Prostate gland (tissue), 2 donors: ENCODE data around the gene TNFSF10. TPM values are rescaled to one million over a fixed set of nuclear protein-coding genes. Genes with fewer than 3 reads are reported as not detected.

Experiments
- DNase-seq: peaks from one replicate; pipeline ENCODE4 v3.0.0-alpha.2; 2019; ENCODE audit warnings: low spot score
- H3K27ac ChIP-seq, 2 donors: fragments of 200-600 bp; sonication (generic); 2 replicates each; pipeline ENCODE4 v1.5.1; 2017 to 2019
- H3K27me3 ChIP-seq: fragments of 200-600 bp; sonication (generic); replicated peaks from 2 replicates; pipeline ENCODE4 v1.5.1; 2019; ENCODE audit not compliant: insufficient read depth
- H3K36me3 ChIP-seq, 2 donors: fragments of 200-600 bp; sonication (generic); 1 replicate in 1 of 2; 2 replicates in 1 of 2; pipeline versions ENCODE4 v1.5.1 to v1.8.1; 2017 to 2019
- H3K4me1 ChIP-seq: fragments of 200-600 bp; sonication (generic); replicated peaks from 2 replicates; pipeline ENCODE4 v1.5.1; 2019
- H3K4me3 ChIP-seq, 2 donors: fragments of 200-600 bp; sonication (generic); 2 replicates each; pipeline ENCODE4 v1.5.1; 2017 to 2019
- H3K9me3 ChIP-seq: fragments of 200-600 bp; sonication (generic); 2 replicates; pipeline ENCODE4 v1.5.1; 2017
- POLR2A ChIP-seq: fragments of 450-650 bp; IDR thresholded peaks from one replicate; pipeline ENCODE4 v1.6.1; 2016; ENCODE audit warnings: antibody characterized with exemption, mild to moderate bottlenecking
- POLR2AphosphoS5 ChIP-seq: sonication (generic); formaldehyde crosslinking; IDR thresholded peaks from one replicate; pipeline ENCODE4 v1.6.1; 2017; ENCODE audit warnings: antibody characterized with exemption
- WGBS: methylation state at CpG from one replicate; pipeline ENCODE4 v1.1.5; 2018; 5-methylcytosine and 5-hydroxymethylcytosine counted together
- intact Hi-C: fragments of 100-400 bp; cut with DNase I; formaldehyde crosslinking; loops from one replicate; pipeline ENCODE4 v1.14.2; 2022
- total RNA-seq, 2 donors: library from RNA; depleted of rRNA; stranded (reverse); fragments of >200 nt; gene quantifications; one replicate each; pipeline ENCODE4 v1.1.0, GENCODE V29; 2016
- TF ChIP-seq, protein P1 (sequence below), 4 experiments: fragments of 200-600 bp in 2 of 4; fragments of 450-650 bp in 2 of 4; sonication (generic) in 2 of 4; IDR thresholded peaks; 1 replicate in 3 of 4; 2 replicates in 1 of 4; pipeline ENCODE4 v1.5.1; 2016 to 2019; ENCODE audit warnings: antibody characterized with exemption in 4 of 4, mild to moderate bottlenecking in 2 of 4, moderate library complexity in 2 of 4

Gene TNFSF10
- total RNA-seq, 2 donors from 2014 or later: 70.6 to 126 TPM

DNA sequence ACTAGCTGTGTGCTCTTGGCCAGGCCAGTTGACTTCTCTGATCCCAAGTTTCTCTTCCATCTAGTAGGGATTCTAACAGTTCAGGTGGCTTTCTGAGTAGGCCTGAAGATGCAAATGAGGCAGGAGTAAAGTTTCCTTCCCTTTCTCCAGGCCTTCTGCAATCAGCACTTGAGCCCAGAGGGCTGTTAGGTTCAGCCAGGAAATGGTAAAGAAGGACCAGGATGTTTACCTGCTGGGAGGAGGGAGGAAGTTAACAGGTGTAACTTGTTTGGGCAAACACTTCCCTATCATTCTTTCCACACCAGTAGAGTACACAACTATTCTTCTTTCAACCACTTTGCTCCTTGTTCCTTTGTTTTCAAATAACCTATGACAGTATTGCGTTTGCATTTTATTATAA, 13.3 kb upstream of the TNFSF10 start:
- intact Hi-C loops: no loop called here
- H3K36me3 ChIP-seq: no peaks in the 10 kb centered on the region
- peaks cover 10% of the 10 kb centered on the region for H3K4me1 ChIP-seq
- H3K27me3 ChIP-seq: no peaks in the 10 kb centered on the region
- DNase-seq: peak; percentile 54
- no peak overlapping the region for H3K4me3 ChIP-seq
- peak overlapping the region; percentile 66 to 77 for H3K27ac ChIP-seq
- TF ChIP-seq POLR2A (no peak), POLR2AphosphoS5 (peak; percentile 83)
- TF ChIP-seq, protein P1, sequence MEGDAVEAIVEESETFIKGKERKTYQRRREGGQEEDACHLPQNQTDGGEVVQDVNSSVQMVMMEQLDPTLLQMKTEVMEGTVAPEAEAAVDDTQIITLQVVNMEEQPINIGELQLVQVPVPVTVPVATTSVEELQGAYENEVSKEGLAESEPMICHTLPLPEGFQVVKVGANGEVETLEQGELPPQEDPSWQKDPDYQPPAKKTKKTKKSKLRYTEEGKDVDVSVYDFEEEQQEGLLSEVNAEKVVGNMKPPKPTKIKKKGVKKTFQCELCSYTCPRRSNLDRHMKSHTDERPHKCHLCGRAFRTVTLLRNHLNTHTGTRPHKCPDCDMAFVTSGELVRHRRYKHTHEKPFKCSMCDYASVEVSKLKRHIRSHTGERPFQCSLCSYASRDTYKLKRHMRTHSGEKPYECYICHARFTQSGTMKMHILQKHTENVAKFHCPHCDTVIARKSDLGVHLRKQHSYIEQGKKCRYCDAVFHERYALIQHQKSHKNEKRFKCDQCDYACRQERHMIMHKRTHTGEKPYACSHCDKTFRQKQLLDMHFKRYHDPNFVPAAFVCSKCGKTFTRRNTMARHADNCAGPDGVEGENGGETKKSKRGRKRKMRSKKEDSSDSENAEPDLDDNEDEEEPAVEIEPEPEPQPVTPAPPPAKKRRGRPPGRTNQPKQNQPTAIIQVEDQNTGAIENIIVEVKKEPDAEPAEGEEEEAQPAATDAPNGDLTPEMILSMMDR (IDR thresholded peaks at IDR 0.05): no peak
- no peaks in the 10 kb centered on the region for H3K9me3 ChIP-seq
- WGBS: 67% methylated on average over 1 of the region's 1 CpG

DNA sequence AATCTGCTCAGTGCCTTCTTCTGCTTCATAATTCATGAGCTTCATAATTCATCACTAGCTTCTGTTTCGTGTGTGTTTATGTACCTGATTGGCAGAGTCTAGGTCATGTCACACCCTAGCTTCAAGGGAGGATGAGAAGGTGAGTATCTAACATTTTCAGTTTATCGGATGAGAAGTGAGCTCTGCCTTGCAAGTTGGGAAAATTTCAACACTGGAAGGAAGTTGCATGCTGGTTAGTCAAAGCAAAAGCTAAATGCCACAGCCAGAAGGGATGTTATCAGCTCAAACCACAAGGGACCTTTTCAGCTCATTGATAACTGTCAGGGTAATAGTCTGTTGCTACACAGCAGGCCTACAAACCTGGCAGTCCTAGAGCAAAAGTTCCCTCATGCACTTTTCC, 7.3 kb upstream of the TNFSF10 start:
- TF ChIP-seq POLR2A (no peak), POLR2AphosphoS5 (no peak)
- TF ChIP-seq, protein P1 (IDR thresholded peaks at IDR 0.05): no peak
- H3K9me3 ChIP-seq: no peaks in the 10 kb centered on the region
- H3K4me3 ChIP-seq: no peak overlapping the region
- 80% methylated on average over 2 of the region's 2 CpGs for WGBS
- no peaks in the 10 kb centered on the region for H3K36me3 ChIP-seq
- no peak for DNase-seq
- H3K4me1 ChIP-seq: no peaks in the 10 kb centered on the region
- intact Hi-C loops: no loop called here
- H3K27me3 ChIP-seq: no peaks in the 10 kb centered on the region
- H3K27ac ChIP-seq: no peak overlapping the region

DNA sequence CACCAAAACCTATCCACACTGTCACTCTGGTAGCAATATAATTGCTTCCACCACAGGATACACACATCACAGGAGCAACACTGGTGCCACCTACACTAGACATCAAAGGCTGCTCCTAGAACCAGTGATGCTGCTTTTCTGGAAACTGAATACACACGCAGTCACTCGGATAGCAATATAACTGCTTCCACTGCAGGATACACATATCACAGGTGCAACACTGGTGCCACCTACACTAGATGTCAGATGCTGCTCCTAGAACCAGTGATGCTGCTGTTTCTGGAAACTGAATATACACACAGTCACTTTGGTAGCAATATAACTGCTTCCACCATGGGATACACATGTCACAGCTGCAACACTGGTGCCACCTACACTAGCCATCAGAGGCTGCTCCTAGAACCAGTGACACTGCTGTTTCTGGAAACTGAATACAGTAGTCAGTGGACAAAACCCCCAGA, 6.9 kb upstream of the TNFSF10 start:
- no peaks in the 10 kb centered on the region for H3K36me3 ChIP-seq
- TF ChIP-seq POLR2AphosphoS5 (no peak), POLR2A (no peak)
- TF ChIP-seq, protein P1 (IDR thresholded peaks at IDR 0.05): no peak
- no peaks in the 10 kb centered on the region for H3K9me3 ChIP-seq
- 93% methylated on average over 2 of the region's 2 CpGs for WGBS
- no peak overlapping the region for H3K27ac ChIP-seq
- no peak overlapping the region for H3K4me3 ChIP-seq
- H3K27me3 ChIP-seq: no peaks in the 10 kb centered on the region
- intact Hi-C loops: no loop called here
- no peak for DNase-seq
- H3K4me1 ChIP-seq: no peaks in the 10 kb centered on the region

DNA sequence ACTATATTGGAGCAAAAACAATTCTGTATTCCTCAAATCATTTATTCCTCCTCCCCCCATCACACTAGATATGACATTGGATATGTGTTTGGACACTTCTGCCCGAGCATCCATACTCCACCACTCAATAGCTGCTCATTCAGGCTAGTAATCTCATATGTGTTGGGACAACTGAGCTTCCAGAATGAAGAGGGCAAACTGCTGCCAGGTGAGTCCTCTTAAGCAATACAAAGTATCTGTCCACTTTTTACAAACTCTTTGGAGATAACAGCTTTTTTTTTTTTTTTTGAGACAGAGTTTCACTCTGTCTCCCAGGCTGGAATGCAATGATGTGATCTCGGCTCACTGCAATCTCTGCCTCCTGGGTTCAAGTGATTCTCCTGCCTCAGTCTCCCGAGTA, 5.4 kb upstream of the TNFSF10 start:
- intact Hi-C loops: no loop called here
- TF ChIP-seq POLR2AphosphoS5 (no peak), POLR2A (no peak)
- TF ChIP-seq, protein P1 (IDR thresholded peaks at IDR 0.05): no peak
- 95% methylated on average over 3 of the region's 3 CpGs for WGBS

DNA sequence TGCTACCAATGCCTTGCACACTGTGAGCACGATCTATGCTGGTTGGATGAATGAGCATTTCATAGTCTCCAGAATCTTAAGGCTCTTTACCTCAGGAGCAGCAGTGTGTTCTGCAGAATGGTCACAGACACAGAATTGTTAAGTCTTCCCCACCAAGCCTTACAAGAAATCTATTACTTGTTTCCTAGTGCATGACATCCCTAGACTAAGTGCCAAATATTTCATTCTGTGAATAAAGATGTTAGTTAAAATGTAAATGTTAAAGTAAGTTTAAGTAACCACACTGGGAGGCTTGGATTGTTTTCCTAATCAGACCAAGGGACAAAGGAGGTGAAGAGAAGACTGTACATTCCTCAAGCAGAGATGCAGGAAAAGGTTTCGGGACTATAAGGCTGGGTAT, 4.1 kb upstream of the TNFSF10 start:
- no peak overlapping the region for H3K27ac ChIP-seq
- H3K4me1 ChIP-seq: peaks cover 5% of the 10 kb centered on the region
- H3K4me3 ChIP-seq: no peak overlapping the region
- 93% methylated on average over 2 of the region's 2 CpGs for WGBS
- H3K27me3 ChIP-seq: no peaks in the 10 kb centered on the region
- H3K9me3 ChIP-seq: no peaks in the 10 kb centered on the region
- DNase-seq: no peak
- intact Hi-C loops: no loop called here
- TF ChIP-seq POLR2A (no peak), POLR2AphosphoS5 (no peak)
- TF ChIP-seq, protein P1 (IDR thresholded peaks at IDR 0.05): no peak
- H3K36me3 ChIP-seq: no peaks in the 10 kb centered on the region

More for the DNA sequence above, 5.4 kb upstream of the TNFSF10 start:
- no peak for DNase-seq
- no peaks in the 10 kb centered on the region for H3K36me3 ChIP-seq
- no peaks in the 10 kb centered on the region for H3K9me3 ChIP-seq
- no peak overlapping the region for H3K27ac ChIP-seq
- no peak overlapping the region for H3K4me3 ChIP-seq
- H3K4me1 ChIP-seq: peaks cover 2% of the 10 kb centered on the region
- no peaks in the 10 kb centered on the region for H3K27me3 ChIP-seq
